Lower leg skin (tissue), 3 donors: ENCODE data around the gene MUS81.

Experiments
- CTCF ChIP-seq, 3 donors: fragments of 450-650 bp; IDR thresholded peaks; one replicate each; pipeline ENCODE4 v1.5.1; 2016; ENCODE audit warnings: antibody characterized with exemption in 3 of 3, mild to moderate bottlenecking in 3 of 3, moderate library complexity in 2 of 3
- POLR2A ChIP-seq, 2 donors: fragments of 450-650 bp; IDR thresholded peaks; one replicate each; pipeline ENCODE4 v1.6.1; 2016 to 2017; ENCODE audit warnings: antibody characterized with exemption in 2 of 2, mild to moderate bottlenecking in 1 of 2, moderate library complexity in 1 of 2

- TF ChIP-seq CTCF (IDR thresholded peaks at IDR 0.05) = no peak
- TF ChIP-seq POLR2A (IDR thresholded peaks at IDR 0.05) = no peak
Measured at GRCh38 chr11:65880027-65880426, 19.8 kb downstream of the MUS81 start.
